Panc1 (cell line): ENCODE results near the gene PRKCD. TPM values are rescaled to one million over a fixed set of nuclear protein-coding genes. Genes with fewer than 3 reads are reported as not detected.

Experiments
- ATAC-seq: fragments of 200-7000 bp; cut with Tn5 transposase; 2 replicates; pipeline ENCODE4 v1.9.1; 2020; ENCODE audit warnings: mild to moderate bottlenecking, moderate library complexity
- BruUV-seq: library from RNA; stranded (reverse); fragments of 400-500 nt; replicated peaks from 2 replicates; lab custom pipeline; 2021; lab: Mats Ljungman, UMichigan
- CTCF ChIA-PET: fragments of 300-600 bp; sonication (Branson Sonifier 250); formaldehyde crosslinking; loops from one replicate; lab custom pipeline; 2022; ENCODE audit warnings: antibody characterized with exemption; lab: Charles Lee
- POLR2A ChIA-PET: fragments of 300-600 bp; sonication (Branson Sonifier 250); formaldehyde crosslinking; loops from one replicate; lab custom pipeline; 2022; ENCODE audit warnings: antibody characterized with exemption; lab: Charles Lee
- DNase-seq: peaks from one replicate; pipeline ENCODE4 v3.0.0-alpha.2; 2010; ENCODE audit warnings: low read depth, low spot score
- H3K27ac ChIP-seq: 2 replicates; pipeline ENCODE4 v1.5.1; 2011; ENCODE audit warnings: mild to moderate bottlenecking, low read length, inconsistent platforms
- H3K27me3 ChIP-seq: fragments of 200-500 bp; sonication (Bioruptor generic); 2 replicates; pipeline ENCODE4 v1.6.0; 2014; ENCODE audit warnings: low read length, inconsistent platforms; ENCODE audit not compliant: control insufficient read depth, insufficient read depth
- H3K36me3 ChIP-seq: fragments of 200-500 bp; sonication (Bioruptor generic); 2 replicates; pipeline ENCODE4 v1.5.1; 2014; ENCODE audit warnings: inconsistent platforms, mild to moderate bottlenecking, low read length, moderate library complexity; ENCODE audit not compliant: control insufficient read depth, insufficient read depth
- H3K4me1 ChIP-seq: 2 replicates; pipeline ENCODE4 v1.5.1; 2011; ENCODE audit warnings: inconsistent platforms, mild to moderate bottlenecking, low read length, moderate library complexity; ENCODE audit not compliant: control insufficient read depth, insufficient read depth
- H3K4me3 ChIP-seq, 2 experiments: 2 replicates each; pipeline ENCODE4 v1.5.1; 2011 to 2012; ENCODE audit warnings: low read depth in 2 of 2, low read length in 2 of 2, mild to moderate bottlenecking in 2 of 2, inconsistent platforms in 1 of 2, moderate library complexity in 1 of 2
- H3K9me3 ChIP-seq: fragments of 200-500 bp; sonication (Bioruptor generic); 2 replicates; pipeline ENCODE4 v1.5.1; 2014; ENCODE audit warnings: low read depth, mild to moderate bottlenecking, inconsistent platforms, low read length, moderate library complexity; ENCODE audit not compliant: control insufficient read depth, insufficient read depth
- POLR2AphosphoS5 ChIP-seq: IDR thresholded peaks from 2 replicates; pipeline ENCODE4 v1.6.1; 2012; ENCODE audit warnings: mild to moderate bottlenecking, low read depth, low read length, moderate library complexity
- REST ChIP-seq, 2 experiments: IDR thresholded peaks; 2 replicates each; pipeline ENCODE4 v1.6.1; 2011 to 2012; ENCODE audit warnings: low read depth in 2 of 2, control low read depth in 1 of 2, low read length in 1 of 2, mild to moderate bottlenecking in 1 of 2, moderate library complexity in 1 of 2; ENCODE audit not compliant: insufficient read depth in 1 of 2
- SIN3A ChIP-seq: IDR thresholded peaks from 2 replicates; pipeline ENCODE4 v1.6.1; 2012; ENCODE audit warnings: low read depth, mild to moderate bottlenecking, low read length, moderate library complexity, borderline replicate concordance; ENCODE audit not compliant: insufficient read depth
- TCF7L2 ChIP-seq: IDR thresholded peaks from 2 replicates; pipeline ENCODE4 v1.6.1; 2011; ENCODE audit warnings: mild to moderate bottlenecking, low read depth, low read length, inconsistent platforms
- in situ Hi-C: cut with HindIII; loops from 2 replicates; pipeline ENCODE4 v1.10.0; 2016; ENCODE audit warnings: low sequenced_read_pairs, low pct_unique_long_range_greater_than_20kb
- intact Hi-C: fragments of 100-400 bp; cut with micrococcal nuclease; formaldehyde crosslinking; loops from one replicate; pipeline ENCODE4 v1.10.0; 2022; ENCODE audit not compliant: unreplicated experiment
- total RNA-seq: library from RNA; stranded (reverse); gene quantifications from one replicate; pipeline ENCODE4 v1.2.1, GENCODE V29; 2021; ENCODE audit not compliant: unreplicated experiment
- TF ChIP-seq, protein P1 (sequence below): fragments of 450-650 bp; IDR thresholded peaks from 2 replicates; pipeline ENCODE4 v1.5.1; 2017; ENCODE audit warnings: mild to moderate bottlenecking

PRKCD gene
- total RNA-seq, 1 experiment from 2014 or later = 14.0 TPM

DNA sequence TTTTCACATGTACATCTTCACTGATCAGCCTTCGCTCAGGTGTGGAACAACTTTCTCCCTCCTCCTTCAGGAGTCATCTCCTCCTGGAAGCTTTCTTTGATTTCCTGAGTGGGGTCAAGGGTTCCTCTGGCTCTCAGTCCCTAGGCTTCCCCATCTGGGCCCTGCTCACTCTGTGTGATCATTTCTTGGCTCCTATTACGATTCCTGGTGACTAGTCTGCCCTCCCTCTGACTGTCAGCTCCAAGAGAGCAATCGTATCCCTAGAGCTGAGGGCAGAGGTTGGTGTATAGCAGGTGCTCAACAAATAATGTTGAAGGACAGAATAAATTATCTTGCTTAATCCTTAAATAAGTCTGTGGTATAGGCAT, 15.3 kb upstream of the PRKCD start:
- H3K4me3 ChIP-seq = no peak overlapping the region
- ChIA-PET CTCF (no interaction called here), POLR2A (no interaction called here)
- no peak for TF ChIP-seq REST (IDR thresholded peaks at IDR 0.05; ENCODE audit: insufficient read depth in 1 of 2, low read depth in 2 of 2, low read length in 1 of 2)
- TF ChIP-seq, protein P1, sequence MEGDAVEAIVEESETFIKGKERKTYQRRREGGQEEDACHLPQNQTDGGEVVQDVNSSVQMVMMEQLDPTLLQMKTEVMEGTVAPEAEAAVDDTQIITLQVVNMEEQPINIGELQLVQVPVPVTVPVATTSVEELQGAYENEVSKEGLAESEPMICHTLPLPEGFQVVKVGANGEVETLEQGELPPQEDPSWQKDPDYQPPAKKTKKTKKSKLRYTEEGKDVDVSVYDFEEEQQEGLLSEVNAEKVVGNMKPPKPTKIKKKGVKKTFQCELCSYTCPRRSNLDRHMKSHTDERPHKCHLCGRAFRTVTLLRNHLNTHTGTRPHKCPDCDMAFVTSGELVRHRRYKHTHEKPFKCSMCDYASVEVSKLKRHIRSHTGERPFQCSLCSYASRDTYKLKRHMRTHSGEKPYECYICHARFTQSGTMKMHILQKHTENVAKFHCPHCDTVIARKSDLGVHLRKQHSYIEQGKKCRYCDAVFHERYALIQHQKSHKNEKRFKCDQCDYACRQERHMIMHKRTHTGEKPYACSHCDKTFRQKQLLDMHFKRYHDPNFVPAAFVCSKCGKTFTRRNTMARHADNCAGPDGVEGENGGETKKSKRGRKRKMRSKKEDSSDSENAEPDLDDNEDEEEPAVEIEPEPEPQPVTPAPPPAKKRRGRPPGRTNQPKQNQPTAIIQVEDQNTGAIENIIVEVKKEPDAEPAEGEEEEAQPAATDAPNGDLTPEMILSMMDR = no peak
- TF ChIP-seq POLR2AphosphoS5 = no peak
- no peak for TF ChIP-seq SIN3A
- no peak for TF ChIP-seq TCF7L2
- in situ Hi-C loops (no loop called here), intact Hi-C loops (no loop called here)
- no peak overlapping the region for H3K27ac ChIP-seq
- DNase-seq (no peak), ATAC-seq (no peak)
- H3K4me1 ChIP-seq = peaks cover 4% of the 10 kb centered on the region; the same call in 1 of the 2 replicates
- BruUV-seq = no TSS peak
- H3K9me3 ChIP-seq = no peaks in the 10 kb centered on the region
- no peaks in the 10 kb centered on the region for H3K36me3 ChIP-seq
- H3K27me3 ChIP-seq = no peaks in the 10 kb centered on the region

DNA sequence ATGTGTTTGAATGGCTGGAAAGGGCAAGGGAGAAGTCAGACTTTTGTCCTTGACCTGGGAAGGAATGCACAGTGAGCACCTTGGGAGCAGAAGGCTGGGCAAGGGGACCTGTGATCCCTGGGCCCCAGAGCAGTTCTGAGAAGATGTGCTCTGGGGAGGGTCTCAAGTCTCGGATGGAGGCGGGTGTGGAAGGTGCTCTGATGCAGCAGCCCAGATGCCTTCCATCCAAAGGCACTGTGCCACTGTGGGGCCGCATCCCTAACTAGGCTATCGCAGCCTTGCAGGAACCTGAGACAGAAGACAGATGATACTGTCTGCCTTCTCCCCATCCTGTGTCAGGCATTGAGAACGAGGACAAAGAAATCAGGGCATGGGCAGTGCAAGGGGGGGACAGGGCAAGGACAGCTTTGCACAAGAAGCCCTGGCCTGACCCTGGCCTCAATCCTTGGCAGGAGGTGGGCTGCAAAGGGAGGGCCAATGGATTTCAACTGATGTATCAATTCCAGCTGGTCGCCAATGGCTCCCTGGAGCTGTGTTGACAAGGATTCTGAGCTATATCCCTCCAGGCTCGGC, 14.6 kb upstream of the PRKCD start:
- no peaks in the 10 kb centered on the region for H3K27me3 ChIP-seq
- BruUV-seq = no TSS peak
- no peak overlapping the region for H3K4me3 ChIP-seq
- DNase-seq (no peak), ATAC-seq (no peak)
- intact Hi-C loops = no loop called here
- no peaks in the 10 kb centered on the region for H3K9me3 ChIP-seq
- TF ChIP-seq, protein P1 = no peak
- no peak for TF ChIP-seq REST (IDR thresholded peaks at IDR 0.05; ENCODE audit: insufficient read depth in 1 of 2, low read depth in 2 of 2, low read length in 1 of 2)
- TF ChIP-seq TCF7L2 = no peak
- TF ChIP-seq POLR2AphosphoS5 = no peak
- TF ChIP-seq SIN3A = no peak
- H3K36me3 ChIP-seq = no peaks in the 10 kb centered on the region
- CTCF ChIA-PET = no interaction called here
- peaks cover 5% of the 10 kb centered on the region; the same call in 1 of the 2 replicates for H3K4me1 ChIP-seq
- in situ Hi-C loops = no loop called here
- POLR2A ChIA-PET = no interaction called here
- no peak overlapping the region for H3K27ac ChIP-seq
